Mucosa of stomach (tissue), 1 donor: Measurements from ENCODE around the gene SLC39A5.

Source experiments
- H3K27me3 ChIP-seq: one replicate; pipeline ENCODE4 v1.7.0; 2013; ENCODE audit warnings: mild to moderate bottlenecking, low read length; ENCODE audit not compliant: control insufficient read depth, insufficient read depth
- H3K36me3 ChIP-seq: one replicate; pipeline ENCODE4 v1.7.0; 2013; ENCODE audit warnings: low read length; ENCODE audit not compliant: control insufficient read depth, insufficient read depth
- H3K4me1 ChIP-seq: one replicate; pipeline ENCODE4 v1.7.0; 2013; ENCODE audit warnings: mild to moderate bottlenecking, low read length; ENCODE audit not compliant: control insufficient read depth, insufficient read depth
- H3K4me3 ChIP-seq: one replicate; pipeline ENCODE4 v1.7.0; 2013; ENCODE audit warnings: low read length
- H3K9ac ChIP-seq: one replicate; pipeline ENCODE4 v1.7.0; 2013; ENCODE audit warnings: mild to moderate bottlenecking, low read length, moderate library complexity
- H3K9me3 ChIP-seq: one replicate; pipeline ENCODE4 v1.7.0; 2013; ENCODE audit warnings: mild to moderate bottlenecking, low read length, moderate library complexity; ENCODE audit not compliant: control insufficient read depth
- donor health status: Pancreatic carcinoma.

The SLC39A5 gene

DNA sequence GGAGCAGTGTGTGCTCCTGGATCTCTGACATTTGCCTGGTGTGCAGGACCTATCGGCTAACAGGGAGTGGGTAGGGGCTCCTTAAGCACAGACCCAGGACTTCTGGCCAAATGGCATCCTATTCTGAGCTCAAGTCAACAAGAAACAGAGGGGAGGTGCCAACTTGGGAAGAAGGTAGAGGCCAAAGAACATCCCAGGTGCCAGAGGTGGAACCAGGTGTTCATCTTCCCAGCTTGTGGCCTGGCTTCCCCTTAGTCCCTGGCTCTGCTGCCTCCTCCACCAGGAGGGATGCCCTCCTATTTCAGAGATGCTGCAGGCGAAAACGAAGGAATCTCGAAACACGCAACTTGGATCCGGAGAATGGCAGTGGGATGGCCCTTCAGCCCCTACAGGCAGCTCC lies 6.2 kb downstream of the SLC39A5 start:
- H3K27me3 ChIP-seq, result no peaks in the 10 kb centered on the region
- H3K36me3 ChIP-seq, result no peaks in the 10 kb centered on the region
- no peak overlapping the region for H3K9ac ChIP-seq
- H3K4me1 ChIP-seq, result peaks cover 4% of the 10 kb centered on the region
- no peaks in the 10 kb centered on the region for H3K9me3 ChIP-seq
- no peak overlapping the region for H3K4me3 ChIP-seq

DNA sequence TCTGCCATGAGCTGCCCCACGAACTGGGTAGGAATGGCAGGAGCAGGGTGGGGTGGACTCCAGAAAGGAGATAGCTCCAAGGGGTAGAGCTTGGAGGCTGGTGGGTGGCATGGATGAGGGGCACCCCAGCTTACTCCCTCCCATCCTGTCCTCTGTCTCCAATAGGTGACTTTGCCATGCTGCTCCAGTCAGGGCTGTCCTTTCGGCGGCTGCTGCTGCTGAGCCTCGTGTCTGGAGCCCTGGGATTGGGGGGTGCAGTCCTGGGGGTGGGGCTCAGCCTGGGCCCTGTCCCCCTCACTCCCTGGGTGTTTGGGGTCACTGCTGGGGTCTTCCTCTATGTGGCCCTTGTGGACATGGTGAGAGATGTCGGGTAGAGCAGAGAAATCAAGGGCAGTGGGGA lies 7.1 kb downstream of the SLC39A5 start:
- H3K9ac ChIP-seq, result no peak overlapping the region
- H3K36me3 ChIP-seq, result peaks cover 5% of the 10 kb centered on the region
- H3K9me3 ChIP-seq, result no peaks in the 10 kb centered on the region
- H3K27me3 ChIP-seq, result no peaks in the 10 kb centered on the region
- no peaks in the 10 kb centered on the region for H3K4me1 ChIP-seq
- no peak overlapping the region for H3K4me3 ChIP-seq

DNA sequence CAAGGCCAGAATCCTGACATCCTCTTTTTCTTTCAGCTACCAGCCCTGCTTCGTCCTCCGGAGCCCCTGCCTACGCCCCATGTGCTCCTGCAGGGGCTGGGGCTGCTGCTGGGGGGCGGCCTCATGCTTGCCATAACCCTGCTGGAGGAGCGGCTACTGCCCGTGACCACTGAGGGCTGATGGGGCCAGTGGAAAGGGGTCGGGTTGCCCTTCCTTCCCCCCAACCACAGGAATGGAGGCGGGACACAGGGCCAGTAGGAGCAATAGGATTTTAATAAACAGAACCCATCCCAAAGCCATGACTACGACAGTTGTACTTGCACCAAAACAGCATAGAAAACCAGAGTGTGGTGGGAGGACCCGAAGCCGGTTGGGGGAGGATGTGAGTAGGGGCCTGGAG lies 7.7 kb downstream of the SLC39A5 start:
- H3K9me3 ChIP-seq, result no peaks in the 10 kb centered on the region
- H3K4me3 ChIP-seq, result no peak overlapping the region
- H3K36me3 ChIP-seq, result peaks cover 6% of the 10 kb centered on the region
- no peak overlapping the region for H3K9ac ChIP-seq
- no peaks in the 10 kb centered on the region for H3K4me1 ChIP-seq
- H3K27me3 ChIP-seq, result no peaks in the 10 kb centered on the region

DNA sequence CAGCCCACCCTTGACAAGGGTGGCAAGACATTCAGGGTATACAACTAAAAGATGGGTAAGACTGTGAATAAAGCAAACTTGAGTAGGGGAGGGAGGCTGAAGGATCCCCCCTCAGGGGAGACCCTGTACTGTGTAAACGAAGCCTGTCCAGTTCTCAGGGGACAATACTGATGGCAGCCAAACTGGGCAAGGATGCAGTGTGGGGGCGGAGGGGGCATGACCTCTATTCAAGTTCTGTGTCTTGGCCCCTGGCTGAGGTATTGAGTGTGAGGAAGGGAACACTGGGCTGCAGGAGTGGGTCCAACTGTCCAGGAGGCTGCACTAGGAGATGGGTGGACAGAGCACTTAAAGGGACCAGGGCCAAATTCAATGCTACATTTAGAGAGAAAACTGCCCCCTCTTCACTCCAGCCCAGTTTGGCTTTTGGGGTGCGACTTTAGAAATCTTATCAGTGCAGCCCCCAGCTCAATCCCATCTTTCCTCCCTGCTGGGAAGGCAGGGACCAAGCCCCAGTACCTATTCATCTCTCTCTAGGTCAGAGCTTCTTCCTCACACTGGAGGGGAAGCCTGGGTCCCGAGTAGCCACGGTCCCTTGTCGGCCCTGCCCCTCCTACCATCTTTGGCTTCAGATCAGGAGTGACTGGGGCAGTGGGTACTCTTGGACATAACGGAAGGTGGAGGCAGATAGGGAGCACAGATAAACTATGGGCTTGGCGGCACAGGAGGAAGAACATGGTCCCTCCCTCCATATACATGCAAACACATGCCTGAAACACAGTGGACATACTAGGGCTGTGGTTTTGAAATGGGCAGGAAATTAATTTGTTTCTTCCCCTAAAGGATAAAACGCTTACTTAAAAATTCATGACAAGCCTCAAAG lies 11.8 kb downstream of the SLC39A5 start:
- Histone ChIP-seq H3K4me1 (no peaks in the 10 kb centered on the region), H3K9ac (no peak overlapping the region), H3K9me3 (no peaks in the 10 kb centered on the region), H3K27me3 (no peaks in the 10 kb centered on the region), H3K36me3 (peaks cover 23% of the 10 kb centered on the region), H3K4me3 (no peak overlapping the region)

DNA sequence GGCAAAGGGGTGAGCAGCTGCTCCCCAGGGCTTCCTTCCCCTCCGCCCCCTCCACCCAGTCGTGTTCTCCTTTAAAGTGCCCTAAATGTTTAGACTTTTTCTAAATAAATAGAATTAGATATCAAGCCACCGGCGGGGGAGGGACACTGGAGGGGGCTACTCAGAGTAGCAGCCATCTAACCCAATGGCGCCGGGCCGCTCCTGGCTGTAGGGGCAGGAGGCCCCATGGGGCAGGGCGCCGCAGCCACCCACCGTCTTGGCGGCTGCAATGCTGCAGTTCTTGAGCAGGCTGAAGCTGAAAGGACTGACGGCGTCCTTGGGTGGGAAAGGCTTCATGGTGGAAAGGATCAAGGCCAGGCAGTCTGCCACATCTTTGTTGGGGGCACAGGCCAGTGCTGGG lies 13.1 kb downstream of the SLC39A5 start:
- no peak overlapping the region for H3K4me3 ChIP-seq
- H3K27me3 ChIP-seq, result no peaks in the 10 kb centered on the region
- H3K9me3 ChIP-seq, result no peaks in the 10 kb centered on the region
- no peak overlapping the region for H3K9ac ChIP-seq
- peaks cover 28% of the 10 kb centered on the region for H3K36me3 ChIP-seq
- H3K4me1 ChIP-seq, result no peaks in the 10 kb centered on the region

DNA sequence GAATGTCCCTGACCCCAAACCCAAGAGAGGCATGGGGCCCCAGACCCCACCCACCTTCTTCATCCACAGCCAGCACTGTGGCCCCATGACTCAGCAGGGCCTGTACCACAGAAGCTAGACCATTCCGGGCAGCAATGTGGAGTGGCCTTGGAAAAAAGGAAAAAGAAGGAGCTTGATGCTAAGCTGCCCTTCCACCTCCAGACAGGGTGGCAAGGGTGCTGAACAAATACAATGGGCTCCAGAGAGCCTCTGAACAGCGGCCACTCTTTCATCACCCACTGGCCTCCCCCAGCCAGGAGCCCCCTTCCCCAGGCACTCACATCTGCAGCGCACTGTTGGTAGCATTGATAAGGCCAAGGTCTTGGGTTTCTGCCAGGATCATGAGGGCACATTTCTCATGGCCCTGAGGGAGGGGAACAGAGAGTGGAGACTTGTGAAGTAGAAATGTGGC lies 13.9 kb downstream of the SLC39A5 start:
- peaks cover 33% of the 10 kb centered on the region for H3K36me3 ChIP-seq
- H3K4me1 ChIP-seq, result no peaks in the 10 kb centered on the region
- H3K27me3 ChIP-seq, result no peaks in the 10 kb centered on the region
- H3K9me3 ChIP-seq, result no peaks in the 10 kb centered on the region
- no peak overlapping the region for H3K9ac ChIP-seq
- no peak overlapping the region for H3K4me3 ChIP-seq

DNA sequence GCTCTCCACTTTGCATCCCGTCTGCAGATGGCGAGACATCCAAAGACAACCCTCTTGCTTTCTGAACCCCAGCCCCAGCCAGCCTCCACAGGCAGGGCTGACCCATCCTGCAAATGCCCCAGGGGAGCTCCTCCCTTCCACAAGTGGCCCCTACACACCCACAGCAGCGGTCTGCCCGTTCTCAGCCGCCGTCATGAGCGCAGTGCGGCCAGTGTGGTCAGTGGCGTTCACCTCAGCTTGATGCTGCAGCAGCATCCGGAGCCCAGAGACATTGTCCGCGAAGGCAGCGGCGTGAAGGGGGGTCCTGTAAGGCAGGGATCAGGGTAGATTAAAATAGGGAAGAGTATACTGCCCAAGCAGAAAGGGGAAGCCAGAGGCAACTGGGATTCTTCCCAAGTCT lies 14.6 kb downstream of the SLC39A5 start:
- Histone ChIP-seq H3K9me3 (no peaks in the 10 kb centered on the region), H3K4me1 (no peaks in the 10 kb centered on the region), H3K27me3 (no peaks in the 10 kb centered on the region), H3K9ac (no peak overlapping the region), H3K36me3 (peaks cover 37% of the 10 kb centered on the region), H3K4me3 (no peak overlapping the region)

DNA sequence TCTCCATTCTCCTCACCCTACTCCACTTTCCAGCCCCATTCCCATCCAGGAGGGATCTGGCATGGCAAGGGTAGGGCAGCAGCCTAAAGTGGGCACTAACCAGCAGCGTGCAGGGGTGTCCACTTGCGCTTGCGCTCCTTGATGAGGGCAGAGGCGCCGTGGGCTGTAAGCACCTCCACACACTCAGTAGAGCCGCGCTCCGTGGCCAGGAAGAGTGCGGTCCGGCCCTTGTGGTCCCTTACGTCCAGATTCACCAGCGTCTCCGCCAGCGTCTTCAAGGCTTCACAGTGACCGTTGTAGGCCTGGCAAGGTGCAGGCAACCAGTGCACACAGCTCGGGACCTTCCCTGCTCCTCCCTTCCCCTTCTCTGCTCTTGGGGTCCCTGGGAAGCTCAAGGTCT lies 18.1 kb downstream of the SLC39A5 start:
- Histone ChIP-seq H3K9me3 (no peaks in the 10 kb centered on the region), H3K9ac (no peak overlapping the region), H3K27me3 (no peaks in the 10 kb centered on the region), H3K36me3 (peaks cover 38% of the 10 kb centered on the region), H3K4me3 (no peak overlapping the region), H3K4me1 (no peaks in the 10 kb centered on the region)

DNA sequence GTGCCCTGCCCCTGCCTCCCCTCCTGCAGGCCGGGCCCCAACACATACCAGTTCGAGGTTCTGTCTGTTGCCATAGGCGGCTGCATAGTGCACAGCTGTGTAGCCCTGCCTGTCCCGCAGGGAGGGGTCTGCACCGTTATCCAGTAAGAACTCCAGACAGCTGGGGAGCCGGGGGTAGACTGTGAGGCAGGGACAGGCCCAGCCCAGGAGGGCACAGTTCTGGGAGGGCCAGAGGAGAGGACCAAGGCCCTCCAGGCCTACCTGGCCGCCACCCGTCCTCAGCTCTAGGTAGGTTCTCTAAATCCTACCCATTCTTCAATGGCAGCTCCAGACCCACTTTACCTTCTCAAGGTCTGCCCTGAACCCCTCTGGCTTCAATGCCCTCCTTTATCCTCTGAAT lies 18.9 kb downstream of the SLC39A5 start:
- no peak overlapping the region for H3K4me3 ChIP-seq
- no peak overlapping the region for H3K9ac ChIP-seq
- no peaks in the 10 kb centered on the region for H3K9me3 ChIP-seq
- no peaks in the 10 kb centered on the region for H3K27me3 ChIP-seq
- peaks cover 44% of the 10 kb centered on the region for H3K36me3 ChIP-seq
- no peaks in the 10 kb centered on the region for H3K4me1 ChIP-seq

DNA sequence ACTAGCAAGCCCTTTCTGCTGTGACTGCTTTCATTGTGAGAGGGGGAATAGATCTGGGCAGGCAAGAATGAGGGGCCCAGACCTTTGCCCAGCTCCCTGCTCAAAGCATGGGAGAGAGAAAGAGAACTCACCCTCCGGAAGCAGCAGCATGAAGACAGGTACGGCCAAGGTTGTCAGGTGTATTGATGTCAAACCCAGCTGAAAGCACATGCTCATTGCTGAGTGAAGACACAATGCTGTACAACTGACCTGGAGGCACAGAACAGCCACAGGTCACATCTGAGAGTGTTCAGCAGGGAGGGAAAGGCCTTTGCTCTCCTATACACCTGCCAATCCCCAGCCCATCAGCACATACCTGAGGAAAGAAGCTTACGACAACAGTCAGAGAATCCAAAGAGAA lies 22.8 kb downstream of the SLC39A5 start:
- peaks cover 33% of the 10 kb centered on the region for H3K36me3 ChIP-seq
- H3K27me3 ChIP-seq, result no peaks in the 10 kb centered on the region
- H3K9me3 ChIP-seq, result no peaks in the 10 kb centered on the region
- H3K4me3 ChIP-seq, result no peak overlapping the region
- H3K9ac ChIP-seq, result no peak overlapping the region
- peaks cover 17% of the 10 kb centered on the region for H3K4me1 ChIP-seq

DNA sequence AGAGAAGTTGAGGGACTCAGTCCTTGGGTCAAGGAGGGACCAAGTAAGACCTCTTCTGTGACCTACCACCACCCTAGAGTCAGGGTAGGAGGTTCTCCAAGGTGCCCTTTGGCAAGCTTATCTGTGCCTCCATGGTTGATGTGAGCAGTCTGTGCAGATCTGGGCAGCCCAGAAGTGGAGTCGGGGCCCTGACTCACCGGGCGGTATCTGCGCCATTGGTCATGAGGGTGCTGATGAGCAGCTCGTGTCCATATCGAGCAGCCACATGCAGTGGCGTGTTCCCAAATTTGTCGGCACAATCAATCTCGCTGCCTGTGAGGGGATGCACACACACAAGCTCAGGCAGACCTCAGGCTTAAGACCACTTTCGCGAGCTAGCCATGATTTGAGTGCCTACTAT lies 23.2 kb downstream of the SLC39A5 start:
- Histone ChIP-seq H3K4me3 (no peak overlapping the region), H3K4me1 (peaks cover 17% of the 10 kb centered on the region), H3K9me3 (no peaks in the 10 kb centered on the region), H3K36me3 (peaks cover 33% of the 10 kb centered on the region), H3K27me3 (no peaks in the 10 kb centered on the region), H3K9ac (no peak overlapping the region)

DNA sequence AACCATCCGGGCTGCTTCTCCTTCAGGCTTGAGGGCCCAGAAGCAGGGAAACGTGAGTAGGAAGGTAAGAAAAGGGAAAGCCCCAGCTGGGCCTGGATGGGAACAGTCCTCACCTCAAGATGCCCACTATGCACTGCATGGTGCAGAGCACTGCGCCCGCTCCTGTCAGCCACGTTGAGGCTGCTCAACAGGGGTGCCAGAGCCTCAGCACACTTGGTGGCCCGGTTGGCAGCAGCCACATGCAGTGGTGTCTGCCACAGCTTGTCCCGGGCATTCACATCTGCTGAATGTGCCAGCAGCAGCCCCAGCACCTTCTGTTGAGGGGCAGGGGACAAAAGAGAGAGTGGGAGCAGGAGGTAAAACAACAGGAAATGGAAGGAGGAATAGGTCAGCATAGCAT lies 25.8 kb downstream of the SLC39A5 start:
- peaks cover 24% of the 10 kb centered on the region for H3K36me3 ChIP-seq
- no peaks in the 10 kb centered on the region for H3K27me3 ChIP-seq
- H3K4me3 ChIP-seq, result no peak overlapping the region
- H3K4me1 ChIP-seq, result peaks cover 17% of the 10 kb centered on the region
- no peaks in the 10 kb centered on the region for H3K9me3 ChIP-seq
- H3K9ac ChIP-seq, result no peak overlapping the region
